Iris pigment epithelial cell (primary cell): ENCODE measurements around the gene S100A2.
A peak's percentile ranks its signal among the peaks of the same experiment; 100 is the strongest.
"Not testable (repeated sequence)": the region's sequence is repeated elsewhere in the genome, so short reads cannot be mapped to it uniquely, and the experiment has no call there.

ENCODE experiments used
- DNase-seq: peaks from one replicate; pipeline ENCODE4 v3.0.0-alpha.2; 2011; ENCODE audit warnings: low read depth

S100A2 gene

GRCh38 chr1:153563991-153564390 lies 1.7 kb downstream of the S100A2 start:
- DNase-seq, result no peak

DNA sequence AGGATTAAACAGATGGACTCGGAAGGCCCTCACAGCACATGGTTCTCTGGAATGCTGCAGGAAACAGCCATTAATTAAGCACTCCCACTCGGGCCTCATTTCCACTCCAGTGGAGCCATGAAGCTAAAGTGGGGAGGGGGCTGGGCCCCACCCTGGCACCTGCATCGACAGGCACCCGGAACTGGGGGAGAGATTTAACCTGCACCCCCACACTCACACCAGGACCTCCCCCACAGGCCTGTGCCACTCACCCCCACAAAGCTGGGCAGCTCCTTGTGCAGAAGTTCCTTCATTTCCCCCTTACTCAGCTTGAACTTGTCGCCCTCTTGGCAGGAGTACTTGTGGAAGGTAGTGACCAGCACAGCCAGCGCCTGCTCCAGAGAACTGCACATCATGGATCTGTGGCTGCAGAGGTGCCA lies 2.2 kb downstream of the S100A2 start:
- DNase-seq, result no peak

GRCh38 chr1:153562021-153562420 lies 3.6 kb downstream of the S100A2 start:
- not testable (repeated sequence) for DNase-seq

- DNase-seq, result no peak
These were observed 4.1 kb downstream of the S100A2 start for GRCh38 chr1:153561466-153561985.

DNA sequence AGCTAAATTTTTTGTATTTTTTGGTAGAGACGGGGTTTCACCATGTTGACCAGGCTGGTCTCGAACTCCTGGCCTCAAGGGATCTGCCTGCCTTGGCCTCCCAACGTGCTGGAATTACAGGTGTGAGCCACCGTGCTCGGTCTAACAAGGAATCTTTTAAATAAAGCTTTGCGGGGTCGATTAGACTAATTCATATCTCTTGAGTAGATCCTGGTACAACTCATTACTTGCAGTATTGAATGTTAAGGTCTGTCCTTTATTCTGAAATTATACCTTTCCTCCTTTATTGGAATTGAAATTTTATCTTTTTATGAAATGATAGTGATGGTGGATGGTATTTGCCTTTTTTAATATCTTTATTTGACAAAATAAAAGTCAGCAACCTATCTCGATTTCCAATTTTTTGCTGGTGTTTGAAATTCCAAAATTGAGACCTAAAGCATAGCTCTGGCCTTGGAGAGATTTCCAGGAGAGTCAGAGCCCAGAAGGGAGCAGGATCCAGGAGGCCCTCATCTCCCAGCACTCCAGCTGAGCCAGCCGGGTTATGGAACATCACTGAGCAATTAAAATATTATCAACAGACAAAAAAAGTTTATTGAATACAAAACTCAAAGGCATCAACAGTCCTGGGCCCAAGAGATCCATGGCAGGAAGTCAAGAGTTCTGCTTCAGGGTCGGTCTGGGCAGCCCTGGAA lies 4.7 kb downstream of the S100A2 start:
- DNase-seq, result no peak

- DNase-seq, result no peak
These were observed 5.4 kb downstream of the S100A2 start for GRCh38 chr1:153560241-153560640.

GRCh38 chr1:153557877-153558276 lies 7.8 kb downstream of the S100A2 start:
- DNase-seq, result no peak

- no peak for DNase-seq
These were observed 9.3 kb downstream of the S100A2 start for GRCh38 chr1:153556348-153556747.

DNA sequence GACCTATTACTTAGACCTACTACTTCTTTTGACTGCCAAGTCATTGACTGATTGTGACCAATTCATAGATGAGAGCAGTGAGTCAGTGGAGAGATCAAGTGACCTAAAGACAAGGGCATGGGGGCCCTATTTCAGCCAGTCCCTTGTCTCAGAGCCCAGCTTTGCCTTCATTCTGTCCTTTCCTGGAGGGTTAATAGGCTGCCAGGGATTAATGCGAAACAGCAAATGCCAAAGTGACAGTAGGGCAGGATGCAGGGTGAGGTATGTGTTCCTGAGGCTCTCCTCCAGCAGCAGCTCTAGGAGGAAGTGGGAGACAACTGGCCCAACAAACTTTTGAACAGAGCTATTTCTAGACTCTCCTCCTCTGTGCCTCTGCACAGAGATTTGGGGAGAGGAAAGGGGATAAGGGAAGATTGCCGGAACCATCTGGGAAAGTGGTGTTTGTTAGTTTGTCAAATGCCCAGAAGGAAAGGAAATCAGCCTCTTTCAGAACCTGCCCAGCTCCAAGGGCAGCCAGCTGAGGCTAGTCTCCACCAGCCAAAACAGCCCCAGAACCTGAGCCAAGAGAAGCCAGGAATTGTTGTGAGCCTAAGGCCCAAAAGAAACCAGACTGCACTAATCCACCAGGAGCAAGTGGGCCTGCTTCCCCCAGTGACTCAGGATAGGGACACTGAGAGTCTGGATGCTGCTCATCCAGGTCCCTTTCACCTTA lies 11.7 kb downstream of the S100A2 start:
- DNase-seq, result no peak

- no peak for DNase-seq
These were observed 12.5 kb downstream of the S100A2 start for GRCh38 chr1:153553096-153553495.

DNA sequence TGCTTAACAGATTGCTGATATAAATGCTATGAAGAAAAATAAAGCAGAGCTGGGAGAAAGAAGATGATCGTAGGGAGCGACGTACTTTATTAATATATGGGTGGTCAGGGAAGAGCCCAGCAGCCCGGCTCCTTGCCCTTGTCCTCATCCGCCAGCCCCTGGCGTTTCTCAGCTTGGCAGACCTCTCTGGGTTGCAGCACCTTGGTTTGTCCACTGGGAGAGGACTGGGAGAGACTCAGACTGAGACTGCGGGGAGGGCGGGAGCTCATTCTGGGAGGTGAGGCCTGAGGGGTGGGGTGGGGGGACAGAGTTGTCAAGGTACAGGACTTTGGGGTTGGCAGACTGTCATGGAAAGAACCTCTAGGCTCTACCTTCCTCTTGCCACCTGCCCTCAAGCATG lies 13.3 kb downstream of the S100A2 start:
- DNase-seq, result no peak

DNA sequence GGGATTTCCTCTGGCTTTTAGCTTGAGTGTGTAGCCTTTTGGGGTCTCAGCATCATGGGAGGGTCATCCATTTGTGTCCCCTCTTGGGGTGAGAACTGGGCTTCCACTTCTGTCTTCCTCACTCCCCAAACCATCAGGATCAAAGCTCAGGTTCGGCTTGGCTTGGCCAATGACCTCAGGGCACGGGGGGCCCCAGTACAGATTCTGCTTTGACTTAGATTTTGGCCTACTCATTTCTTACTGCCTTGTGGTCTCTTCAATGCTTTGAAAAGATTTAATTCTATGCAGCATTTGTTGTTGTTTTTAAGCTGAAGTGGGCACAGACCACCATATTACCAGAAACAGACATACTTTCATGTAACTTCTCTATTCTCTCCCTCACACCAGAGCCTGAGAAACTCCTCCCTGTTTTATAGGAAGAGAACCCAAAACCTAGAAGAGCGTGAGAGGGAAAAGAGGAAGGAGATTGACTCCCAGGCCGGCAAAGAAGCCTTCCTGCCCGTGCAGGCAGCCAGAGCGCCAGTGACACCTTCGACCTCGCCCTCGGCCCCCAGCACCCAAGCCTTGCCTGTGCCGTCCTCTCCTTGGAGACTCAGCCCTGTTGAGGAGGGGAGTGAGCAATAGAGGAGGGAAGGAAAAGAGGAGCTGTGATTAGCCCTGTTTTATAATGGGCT lies 14.7 kb downstream of the S100A2 start:
- no peak for DNase-seq

DNA sequence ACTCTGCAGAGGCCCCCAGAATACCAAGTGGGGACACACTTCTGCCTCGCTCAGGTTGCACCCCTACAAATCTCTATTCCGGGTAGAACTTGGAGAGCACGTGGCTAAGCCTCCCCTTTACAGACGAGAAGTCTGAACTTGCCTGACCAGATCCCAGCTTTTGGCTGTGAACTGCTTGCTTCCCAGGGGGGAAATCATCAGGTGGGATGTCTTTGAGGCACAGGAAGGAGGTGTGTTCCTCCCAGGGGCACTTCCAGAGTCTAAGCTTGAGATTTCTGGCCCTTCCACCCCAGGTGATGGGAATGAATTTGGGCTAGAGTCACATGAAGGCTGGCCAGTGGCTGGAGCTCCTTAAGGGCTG lies 15.3 kb downstream of the S100A2 start:
- no peak for DNase-seq

DNA sequence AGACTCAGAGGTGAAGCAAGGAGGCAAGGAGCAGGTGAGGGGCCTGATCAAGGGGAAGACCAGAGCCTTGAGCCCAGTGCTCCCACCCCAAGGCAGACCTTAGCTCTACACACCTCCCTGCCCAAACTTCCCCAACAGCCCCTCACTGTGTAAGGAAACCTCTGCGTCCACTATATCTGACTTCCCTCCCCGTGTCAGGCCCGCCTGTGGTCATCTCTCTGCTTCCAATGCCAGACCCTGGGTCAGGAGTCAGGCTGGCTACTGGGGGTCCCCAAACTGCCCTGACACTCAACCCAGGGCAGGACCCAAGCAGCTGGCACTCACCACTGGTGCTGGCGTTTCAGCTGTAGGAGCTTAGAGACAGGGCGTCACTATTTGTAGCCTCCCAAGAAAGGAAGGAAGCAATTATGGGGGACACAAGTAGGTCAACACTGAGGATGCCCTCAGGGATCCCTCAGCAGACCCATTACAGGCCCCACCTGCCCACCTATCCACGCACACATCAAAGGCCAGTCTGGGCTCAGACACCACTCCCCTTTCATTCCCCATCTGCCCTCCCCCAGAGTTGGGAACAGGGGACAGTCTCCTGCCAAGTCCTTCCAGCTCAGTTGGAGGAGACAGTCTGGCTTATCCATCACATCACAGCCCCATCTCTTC lies 15.8 kb downstream of the S100A2 start:
- DNase-seq, result no peak

GRCh38 chr1:153548722-153549688 lies 16.6 kb downstream of the S100A2 start, which contains the start of gene S100A3:
S100A3 (minus strand) TSS chr1:153549258; CDS start chr1:153548485, 773 bp downstream.
- peak; percentile 75 for DNase-seq

DNA sequence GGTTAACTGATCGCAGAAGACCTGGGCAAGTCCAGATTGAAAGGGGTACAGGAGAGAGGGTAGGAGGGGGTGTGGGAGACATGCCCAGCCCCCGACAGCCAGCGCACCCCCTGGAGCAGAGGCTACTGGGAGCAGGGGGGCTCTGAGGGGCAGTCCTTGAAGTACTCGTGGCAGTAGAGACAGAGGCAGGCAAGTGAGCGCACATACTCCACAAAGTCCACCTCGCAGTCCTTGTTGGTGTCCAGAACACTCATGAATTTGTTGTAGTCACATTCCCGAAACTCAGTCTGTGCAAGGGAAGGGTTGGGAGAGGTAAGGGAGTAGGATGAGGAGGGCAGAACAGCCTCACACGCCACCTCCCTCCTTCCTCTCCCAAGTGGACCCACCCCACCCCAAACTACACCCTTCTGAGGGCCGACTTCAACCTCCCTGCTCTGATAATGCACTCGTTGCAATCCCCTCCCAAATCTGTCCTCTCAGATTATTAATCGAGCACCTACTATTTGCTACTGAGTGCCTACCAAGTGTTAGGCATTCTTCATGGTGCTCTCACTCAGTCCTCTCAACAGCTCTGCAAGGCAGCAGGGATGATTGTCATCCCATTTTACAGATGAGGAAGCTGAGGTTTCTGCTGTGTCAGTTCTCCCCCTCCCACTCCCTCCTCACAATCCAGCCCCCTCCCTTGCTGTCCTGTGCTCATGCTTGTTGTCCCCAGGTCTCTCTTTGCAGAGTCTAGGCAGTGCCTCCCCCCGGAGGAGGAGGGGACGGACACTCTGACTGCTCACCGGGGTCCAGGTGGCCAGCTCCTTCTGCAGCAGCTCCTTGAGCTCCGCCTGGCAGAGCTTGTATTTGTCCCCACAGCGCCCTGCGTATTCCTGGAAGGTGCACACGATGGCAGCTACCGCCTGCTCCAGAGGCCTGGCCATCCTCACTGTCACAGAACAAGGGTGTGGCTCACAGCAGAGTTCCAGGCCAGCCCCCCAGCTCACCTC lies 17.8 kb downstream of the S100A2 start:
- DNase-seq, result no peak

DNA sequence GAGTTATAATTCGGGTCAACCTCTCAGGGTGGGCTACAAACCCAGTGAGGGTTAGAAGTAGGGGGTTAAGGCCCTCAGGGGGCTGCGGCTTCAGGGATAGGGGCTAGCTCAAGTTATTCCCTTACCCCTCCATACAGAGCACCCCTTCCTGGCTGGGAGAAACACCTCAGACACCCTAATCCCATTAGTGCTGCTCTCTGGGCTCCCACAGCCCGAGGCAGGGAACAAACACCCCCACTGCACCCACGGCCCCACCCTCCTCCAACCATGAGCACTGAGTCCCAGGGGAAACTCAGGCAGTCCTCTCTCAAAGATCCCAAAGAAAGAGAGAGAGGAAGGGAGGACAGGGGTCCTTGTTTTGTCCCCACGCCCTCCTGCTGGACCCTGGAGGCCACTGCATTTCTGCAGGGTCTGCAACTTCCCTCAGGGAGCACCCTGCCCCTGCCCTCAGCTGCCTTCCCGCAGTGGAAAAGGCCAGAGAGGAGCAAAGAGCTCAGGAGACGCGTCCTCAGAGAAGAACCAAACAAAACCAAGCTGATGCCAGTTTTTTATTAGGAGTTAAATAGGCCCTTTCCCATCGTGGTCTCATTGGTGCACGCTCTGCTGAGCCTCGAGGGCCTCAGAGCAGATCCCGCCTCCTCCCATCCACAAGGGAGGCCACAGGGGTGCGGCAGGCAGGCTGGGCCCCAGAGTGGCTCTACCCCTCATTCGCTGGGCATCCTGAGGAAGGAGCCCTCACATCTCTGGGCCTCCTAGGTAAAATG lies 18.7 kb downstream of the S100A2 start:
- no peak for DNase-seq

DNA sequence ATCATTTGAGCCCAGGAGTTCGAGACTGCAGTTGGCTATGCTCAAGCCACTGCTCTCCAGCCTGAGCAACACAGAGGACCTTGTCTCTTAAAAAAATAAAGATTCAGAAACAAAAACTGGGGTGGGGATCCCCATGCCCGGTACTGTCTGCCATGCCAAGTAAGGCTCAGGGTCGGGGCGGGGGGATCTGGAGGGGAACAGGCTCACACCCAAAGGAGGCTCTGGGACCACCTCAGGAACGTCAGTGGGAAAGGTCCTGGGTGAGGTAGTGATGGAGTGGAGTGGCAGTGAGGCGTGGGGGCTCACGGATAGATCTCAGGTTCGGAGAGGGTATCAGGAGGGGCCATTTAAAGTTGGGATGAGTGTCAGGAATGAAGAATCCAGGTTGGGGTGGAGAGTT lies 19.3 kb downstream of the S100A2 start:
- DNase-seq, result no peak
